DMS53 (cell line): ENCODE results near the gene CEP76.

Experiments used
- DNase-seq: peaks from one replicate; lab custom pipeline; 2025; lab: John Stamatoyannopoulos, UW

Gene CEP76, protein sequence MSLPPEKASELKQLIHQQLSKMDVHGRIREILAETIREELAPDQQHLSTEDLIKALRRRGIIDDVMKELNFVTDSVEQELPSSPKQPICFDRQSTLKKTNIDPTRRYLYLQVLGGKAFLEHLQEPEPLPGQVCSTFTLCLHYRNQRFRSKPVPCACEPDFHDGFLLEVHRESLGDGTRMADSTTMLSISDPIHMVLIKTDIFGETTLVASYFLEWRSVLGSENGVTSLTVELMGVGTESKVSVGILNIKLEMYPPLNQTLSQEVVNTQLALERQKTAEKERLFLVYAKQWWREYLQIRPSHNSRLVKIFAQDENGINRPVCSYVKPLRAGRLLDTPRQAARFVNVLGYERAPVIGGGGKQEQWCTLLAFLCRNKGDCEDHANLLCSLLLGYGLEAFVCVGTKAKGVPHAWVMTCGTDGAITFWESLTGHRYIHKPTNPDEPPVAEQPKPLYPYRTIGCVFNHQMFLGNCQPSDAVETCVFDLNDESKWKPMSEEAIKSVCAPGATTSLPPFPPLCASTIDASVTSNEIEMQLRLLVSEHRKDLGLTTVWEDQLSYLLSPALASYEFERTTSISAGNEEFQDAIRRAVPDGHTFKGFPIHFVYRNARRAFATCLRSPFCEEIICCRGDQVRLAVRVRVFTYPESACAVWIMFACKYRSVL

DNA sequence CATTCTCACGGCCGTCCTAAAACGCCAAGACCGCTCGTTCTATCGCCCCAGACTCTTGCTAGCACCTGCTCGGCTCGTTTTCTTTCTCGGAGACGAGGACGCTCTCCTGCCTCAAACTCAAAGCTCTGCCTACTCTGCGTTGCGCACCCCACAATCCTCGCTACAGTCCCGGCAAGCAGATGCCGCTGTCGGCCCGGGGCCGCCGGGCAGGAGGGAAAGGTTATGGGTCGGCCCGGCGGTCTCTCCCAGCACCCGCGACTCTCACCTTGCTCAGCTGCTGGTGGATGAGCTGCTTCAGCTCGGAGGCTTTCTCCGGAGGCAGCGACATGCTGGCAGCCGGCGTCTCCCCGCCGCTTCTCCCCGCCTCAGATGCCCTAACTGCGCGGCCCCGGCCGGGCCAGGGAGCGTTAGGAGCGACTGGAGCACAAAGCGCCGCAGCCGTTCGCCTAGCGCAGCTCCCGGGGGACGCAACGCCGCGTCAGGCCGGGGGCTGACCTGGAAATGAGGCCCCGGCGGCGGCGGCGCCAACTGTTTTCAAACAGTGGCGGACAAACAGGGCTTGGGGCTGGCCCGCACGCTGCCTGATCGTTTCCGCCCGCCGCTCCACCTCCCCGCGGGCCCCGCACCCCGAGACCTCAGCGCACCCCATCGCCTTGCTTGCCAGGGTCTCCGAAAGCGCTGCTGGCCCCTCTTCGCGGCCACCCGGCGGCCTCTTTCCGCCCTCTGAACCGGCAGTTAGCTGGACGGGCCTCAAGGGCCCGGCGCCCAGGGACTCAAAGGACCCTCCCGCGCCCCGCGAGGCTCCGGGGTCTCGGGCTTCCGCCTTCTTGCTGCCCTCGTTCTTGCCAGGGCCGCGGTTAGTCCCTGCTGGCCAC, at the start of gene CEP76, which contains the start of gene PSMG2:
Gene CEP76 (minus strand): TSS at position 503 of the 875 bp plus-strand sequence. CDS start 175 bp downstream, at position 328.
Gene PSMG2 (plus strand): TSS at position 822 of the 875 bp plus-strand sequence. CDS start 66 bp downstream, outside the sequence.
- DNase-seq, result peak; percentile 99

DNA sequence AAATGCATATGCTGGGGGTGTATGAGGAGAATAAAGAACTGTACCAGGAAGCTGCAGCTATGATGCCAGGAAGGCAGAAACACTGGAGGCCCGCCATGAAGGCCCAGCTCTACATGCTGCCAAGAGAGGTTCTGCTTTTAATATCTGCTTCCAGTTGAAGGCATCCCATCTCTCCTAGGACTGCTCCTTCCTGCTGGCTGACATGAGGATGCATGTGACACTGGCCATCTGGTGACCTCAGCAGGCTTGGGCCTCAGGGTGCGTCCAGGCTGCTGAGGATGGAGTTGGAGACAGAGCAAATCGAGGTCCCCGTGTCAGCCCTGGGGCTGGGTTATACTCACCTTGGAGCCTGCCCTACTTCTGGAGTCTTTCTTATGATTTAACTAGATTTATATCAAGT, 49.4 kb upstream of the CEP76 start:
- DNase-seq, result no peak

DNA sequence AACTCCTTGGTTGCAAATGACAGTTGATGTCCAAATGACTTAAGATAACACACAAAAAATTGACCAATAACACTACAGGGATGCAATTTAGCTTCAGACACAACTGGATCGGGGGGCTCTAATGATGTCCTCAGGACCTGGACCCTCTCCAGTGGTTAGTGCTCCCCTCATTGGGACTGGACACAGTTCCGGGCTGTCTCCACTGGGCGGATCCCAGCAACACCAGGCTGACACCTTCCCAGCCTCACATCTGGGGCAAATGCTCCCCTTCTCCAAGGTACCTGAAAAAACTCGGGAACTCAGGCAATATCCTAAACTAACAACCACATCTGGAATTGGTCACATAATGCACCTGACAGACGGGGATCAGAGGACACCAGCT, 49.0 kb upstream of the CEP76 start:
- no peak for DNase-seq

DNA sequence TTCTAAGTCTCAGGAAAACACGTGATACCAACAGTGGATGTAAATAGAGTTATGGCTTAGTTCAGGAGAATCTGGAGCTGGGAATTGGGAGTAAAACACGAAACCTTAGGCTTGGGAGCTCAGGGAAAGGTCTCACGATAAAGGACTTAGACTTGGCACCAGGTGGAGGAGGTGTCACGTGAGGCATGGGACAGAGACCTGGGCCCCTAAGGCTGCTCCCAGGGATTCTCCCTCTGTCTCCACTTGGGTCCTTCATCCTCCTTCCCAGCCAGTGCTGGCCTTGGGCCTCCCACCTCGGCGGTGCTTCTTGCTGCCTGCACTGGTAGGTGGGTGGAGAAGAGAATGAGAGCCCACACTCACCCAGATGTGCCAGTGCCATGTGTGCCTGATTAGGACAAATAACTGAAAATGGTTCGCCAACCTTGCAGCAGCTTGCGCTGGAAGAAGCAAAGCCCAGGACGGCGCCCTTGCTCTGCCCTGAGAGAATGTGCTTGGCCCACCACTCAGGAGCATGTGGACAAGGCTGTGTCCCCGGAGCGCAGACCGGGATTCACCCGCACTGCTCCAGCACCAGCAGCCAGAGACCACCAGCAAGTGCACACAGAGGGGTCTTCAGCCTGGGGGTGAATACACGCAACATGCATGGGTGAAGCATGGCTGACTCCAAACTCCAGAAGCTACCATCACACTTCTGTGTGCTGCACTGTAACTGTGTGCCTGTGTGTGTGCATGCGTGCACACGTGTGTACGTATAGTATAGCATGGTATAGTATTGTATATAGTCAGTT, 48.4 kb upstream of the CEP76 start:
- no peak for DNase-seq

DNA sequence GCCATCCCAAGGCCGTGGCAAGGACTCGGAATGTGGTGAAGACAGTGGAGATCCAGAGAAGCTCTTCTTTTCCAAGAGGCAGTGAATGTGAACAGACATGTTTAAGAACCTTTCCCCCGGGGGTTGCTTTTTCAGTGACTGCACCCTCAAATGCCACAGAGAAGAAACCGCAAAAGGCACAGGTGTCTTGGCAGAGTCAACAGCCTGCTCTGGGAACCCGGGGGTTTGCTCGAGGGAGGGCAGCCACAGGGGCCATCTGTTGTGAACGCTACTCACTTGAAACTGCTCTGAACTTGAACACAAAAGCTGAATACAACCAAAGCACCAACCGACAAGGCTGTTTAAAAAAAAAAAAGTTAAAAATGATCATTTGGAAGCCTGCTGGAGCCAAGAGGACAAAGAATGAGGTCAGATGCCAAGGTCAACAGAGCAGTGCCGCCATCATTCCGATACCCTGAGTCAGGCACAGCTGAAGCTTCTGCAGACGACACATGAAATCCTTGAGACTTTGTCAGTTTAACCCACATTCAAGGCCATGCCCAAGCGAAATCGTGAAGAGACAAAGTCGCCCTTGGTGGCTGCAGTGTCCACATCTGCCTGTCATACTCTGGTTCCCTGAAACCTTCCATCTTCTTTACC, 47.7 kb upstream of the CEP76 start:
- DNase-seq, result no peak

DNA sequence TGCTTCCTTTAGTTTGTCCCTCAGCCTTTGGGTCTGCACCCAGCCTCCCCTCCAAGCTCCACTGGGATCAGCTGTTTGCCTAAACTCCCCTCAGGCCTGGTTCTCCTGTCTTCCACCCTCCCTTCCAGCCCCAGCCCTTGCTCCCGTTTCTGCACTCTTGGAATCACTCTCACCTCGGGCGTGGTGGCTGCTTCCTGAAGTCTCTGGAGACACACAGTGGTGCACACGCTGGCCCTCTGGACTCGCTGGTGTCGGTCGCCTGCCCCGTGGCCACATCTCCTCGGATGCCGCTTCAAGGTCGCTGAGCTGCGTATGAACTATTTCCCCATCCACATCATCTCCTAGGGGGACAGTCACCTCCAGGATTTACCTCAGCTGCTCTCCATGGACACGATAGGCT, 46.6 kb upstream of the CEP76 start:
- no peak for DNase-seq

DNA sequence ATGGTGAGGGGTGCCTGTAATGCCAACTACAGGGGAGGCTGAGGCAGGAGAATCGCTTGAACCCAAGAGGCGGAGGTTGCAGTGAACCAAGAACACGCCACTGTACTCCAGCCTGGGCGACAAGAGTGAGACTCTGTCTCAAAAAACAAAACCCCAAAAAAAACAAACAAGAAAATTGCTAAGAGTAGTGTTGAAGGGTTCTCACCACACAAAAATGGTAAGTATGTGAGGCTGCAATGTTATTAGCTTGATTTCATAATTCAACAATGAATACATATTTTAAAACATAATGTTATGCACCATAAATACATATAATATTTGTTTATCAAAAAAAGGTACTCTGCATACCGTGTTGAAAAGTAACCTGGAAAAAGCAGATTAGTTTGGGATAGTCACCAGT, 46.1 kb upstream of the CEP76 start:
- DNase-seq, result no peak

DNA sequence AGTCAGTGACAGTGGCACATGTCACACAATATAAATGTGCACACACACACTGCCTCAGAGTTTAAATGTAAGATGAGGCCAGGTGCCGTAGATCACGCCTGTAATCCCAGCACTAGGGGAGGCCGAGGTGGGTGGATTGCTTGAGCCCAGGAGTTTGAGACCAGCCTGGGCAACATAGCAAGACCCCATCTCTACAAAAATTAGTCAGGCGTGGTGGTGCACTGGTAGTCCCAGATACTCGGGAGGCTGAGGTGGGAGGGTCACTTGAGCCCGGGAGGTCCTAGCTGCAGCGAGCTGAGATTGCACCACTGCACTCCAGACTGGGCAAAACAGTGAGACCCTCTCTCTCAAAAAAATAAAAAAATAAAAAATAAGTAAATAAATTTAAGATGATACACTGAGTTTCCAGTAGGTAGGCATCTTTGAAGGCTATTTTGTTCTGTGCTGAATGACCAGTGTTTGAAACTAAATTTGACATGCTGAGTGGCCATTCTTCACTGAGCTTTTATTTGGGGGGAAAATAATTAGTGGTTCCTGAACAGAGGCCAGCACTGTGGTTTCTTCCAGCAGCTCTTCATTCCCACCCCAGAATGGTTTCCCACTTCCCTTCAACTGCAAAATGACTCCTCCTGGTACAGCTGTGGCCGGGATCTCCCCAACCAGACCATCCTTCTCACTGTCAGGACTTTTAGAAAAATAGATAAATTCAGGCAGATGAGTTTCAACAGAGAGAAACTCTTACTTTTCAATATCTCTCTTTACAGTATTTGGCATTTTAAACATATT, 45.2 kb upstream of the CEP76 start:
- no peak for DNase-seq

DNA sequence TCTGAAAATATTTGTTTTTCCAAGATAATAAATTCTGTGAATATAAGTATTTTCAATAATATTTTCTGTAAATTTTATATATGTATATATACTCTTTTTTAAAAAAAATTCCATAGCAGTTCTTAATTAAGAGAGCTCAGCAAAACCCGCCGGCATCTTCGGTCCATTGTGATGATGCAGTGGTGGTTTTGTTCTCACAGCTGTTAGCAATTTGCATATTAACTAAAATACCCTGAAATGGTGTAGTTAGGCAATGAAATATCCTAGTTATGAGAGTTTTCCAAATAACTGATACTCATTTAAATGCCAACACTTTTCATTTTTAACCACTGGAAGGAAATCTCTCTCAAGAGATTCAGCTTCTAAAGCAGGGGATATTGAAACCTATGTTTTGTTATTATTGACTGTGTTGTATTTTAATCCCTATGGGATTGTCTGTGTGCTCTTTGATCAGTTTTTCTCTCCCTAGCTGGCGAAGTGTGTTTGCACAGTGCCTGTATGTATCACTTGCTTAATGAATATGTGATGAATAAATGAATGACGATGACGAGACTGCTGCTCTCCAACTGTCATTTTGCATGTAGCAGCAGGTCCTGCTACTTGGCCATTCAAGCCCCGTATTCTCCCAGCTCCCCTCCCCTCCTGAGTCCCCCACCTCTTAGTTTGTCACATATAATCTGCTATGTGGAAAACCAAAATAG, 42.7 kb upstream of the CEP76 start:
- no peak for DNase-seq

DNA sequence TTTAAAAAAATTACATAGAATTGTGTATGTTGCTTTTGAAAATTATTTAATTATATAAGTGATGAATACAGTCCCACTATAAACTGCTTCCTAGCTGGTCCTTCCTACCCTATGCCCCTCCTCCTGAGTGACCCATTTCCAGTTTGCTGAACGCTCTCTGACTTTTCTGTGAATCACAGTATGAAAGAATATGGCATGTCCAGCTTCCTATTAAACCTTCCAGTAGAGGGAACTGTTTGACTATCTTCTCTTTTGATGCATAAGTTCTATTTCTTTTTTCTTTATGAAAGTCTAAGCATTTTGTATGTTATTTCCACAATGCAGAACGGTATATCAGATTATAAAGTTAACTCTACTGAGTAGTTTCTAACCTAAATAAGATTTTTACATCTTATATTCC, 41.6 kb upstream of the CEP76 start:
- DNase-seq, result peak; percentile 84

DNA sequence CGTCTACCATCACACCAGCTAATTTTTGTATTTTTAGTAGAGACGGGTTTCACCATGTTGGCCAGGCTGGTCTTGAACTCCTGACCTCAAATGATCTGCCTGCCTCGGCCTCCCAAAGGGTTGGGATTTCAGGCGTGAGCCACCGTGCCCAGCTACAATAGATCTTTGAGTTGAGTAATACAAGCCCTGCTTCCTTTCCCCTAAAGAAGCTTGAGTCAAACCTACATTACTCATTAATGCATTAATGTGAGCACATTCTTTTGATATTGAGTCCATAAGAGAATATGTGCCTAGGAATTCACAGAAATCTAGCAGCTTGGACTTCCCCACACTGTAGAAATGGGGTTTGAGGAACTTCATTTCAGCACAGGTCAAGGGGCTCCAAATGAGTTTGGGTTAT, 39.9 kb upstream of the CEP76 start:
- no peak for DNase-seq

DNA sequence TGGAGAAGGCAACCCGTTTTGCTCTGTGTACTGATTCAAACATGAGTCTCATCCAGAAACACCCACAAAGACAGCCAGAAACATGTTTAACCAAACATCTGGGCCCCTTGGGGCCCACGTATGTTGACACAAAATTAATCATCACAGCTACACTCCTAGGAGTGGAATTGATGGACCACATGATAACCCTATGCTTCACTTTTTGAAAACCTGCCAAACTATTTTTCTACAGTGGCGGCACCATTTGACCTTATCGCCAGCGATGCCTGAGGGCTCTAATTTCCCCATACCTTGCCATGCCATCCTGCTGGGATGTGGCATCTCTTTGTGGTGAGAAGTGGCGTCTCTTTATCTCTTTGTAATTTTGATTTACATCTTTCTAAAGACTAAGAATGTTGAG, 38.8 kb upstream of the CEP76 start:
- DNase-seq, result peak; percentile 74

DNA sequence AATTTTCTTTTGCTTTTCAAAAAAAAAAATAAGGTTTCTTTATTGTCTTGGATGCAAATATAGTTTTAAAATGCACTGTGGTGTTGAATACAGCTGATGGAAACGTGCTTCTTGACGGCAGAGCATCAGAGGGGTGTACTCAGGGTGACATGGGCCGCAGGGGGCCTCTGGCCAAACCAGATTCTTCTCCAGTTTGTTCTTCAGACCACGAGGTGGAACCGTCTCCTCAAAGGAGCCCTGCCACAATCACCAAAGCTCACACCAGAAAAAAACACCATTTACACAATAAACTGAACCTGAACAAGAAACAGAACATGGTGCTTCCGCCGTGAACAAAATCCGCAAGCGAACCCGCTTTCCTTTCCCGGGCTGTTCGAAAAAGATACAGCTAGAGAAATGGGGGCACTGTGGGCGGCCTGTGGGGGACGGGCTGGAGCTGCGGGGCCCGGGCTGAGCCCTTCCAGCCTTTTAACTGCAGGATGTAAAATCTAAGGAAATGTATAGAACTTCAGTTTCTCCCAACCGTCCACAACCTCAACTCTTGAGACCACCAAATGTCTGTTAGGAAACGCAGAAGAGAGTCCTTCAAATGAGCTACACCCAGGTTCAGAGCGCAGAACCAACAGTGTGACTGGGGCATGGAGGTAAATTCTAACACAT, 34.9 kb upstream of the CEP76 start:
- DNase-seq, result peak; percentile 27

DNA sequence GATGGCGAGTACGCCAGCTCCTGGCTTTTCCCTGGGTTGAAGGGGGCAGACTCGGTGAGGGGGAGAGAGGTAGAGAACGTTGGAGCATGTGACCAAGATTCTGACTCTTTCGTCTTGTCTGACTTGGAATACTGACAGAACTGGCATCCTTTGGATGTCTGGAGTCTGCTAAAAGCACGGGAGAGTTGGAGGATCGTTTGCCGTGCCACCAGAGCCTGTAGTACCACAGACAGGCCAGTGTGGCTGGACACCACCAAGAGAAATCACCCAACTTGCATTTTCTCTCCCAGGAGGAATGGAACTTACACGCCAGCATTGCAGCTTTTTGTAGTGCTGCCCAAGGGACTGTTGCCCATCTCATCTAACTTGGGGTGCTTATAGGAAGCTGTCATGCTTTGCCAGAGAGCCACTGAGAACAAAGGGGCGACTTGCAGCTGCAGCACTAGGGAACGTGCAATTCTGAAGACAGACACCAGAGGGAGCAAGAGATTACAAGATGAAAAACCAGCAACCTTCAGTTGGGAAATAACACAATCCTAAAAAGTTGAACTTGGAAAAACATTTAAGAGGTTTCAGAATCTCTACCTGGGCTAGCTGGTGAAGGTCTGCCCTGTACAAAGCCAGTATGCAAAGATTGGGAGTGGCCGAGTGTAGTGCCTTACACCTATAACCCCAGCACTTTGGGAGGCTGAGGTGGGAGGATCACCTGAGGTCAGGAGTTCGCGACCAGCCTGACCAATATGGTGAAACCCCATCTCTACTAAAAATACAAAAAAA, 24.4 kb upstream of the CEP76 start:
- peak; percentile 89 for DNase-seq

DNA sequence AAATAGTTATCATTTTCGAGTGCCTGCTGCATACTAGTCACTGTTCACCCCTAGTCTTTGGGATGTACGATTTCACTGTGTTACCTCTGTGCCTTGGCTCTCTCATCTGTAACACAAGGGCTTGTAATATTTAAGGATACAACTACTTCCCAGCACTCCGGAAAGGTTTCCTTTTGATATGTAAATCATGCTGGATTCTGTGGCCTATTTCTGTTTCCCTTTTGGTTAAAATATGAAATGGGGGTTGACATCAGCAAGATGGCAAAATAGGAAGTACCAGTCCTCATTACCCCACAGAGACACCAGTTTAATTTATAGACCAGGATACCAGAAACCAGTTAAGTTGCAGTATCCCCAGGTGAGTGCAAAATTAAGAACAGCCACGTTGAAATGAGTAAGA, 23.8 kb upstream of the CEP76 start:
- no peak for DNase-seq

DNA sequence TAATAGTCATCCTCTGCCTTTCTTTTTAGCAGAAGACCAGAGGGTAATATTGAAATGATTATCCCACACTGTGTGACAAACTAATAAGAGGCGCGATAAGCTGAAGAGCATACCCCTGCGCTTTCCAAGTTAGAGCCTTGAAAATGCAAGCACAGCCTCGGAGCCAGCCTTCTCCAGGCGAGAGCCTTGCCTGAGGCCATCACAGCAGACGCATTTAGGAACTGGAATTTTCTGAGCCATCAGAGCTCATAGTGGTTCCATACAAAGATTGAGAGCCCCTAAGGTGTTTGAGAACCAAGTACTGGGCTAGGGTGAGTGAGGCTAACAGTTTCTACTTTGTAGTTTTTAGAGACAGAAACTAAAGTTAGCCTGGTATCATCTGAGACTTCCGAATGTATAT, 20.2 kb upstream of the CEP76 start:
- no peak for DNase-seq

DNA sequence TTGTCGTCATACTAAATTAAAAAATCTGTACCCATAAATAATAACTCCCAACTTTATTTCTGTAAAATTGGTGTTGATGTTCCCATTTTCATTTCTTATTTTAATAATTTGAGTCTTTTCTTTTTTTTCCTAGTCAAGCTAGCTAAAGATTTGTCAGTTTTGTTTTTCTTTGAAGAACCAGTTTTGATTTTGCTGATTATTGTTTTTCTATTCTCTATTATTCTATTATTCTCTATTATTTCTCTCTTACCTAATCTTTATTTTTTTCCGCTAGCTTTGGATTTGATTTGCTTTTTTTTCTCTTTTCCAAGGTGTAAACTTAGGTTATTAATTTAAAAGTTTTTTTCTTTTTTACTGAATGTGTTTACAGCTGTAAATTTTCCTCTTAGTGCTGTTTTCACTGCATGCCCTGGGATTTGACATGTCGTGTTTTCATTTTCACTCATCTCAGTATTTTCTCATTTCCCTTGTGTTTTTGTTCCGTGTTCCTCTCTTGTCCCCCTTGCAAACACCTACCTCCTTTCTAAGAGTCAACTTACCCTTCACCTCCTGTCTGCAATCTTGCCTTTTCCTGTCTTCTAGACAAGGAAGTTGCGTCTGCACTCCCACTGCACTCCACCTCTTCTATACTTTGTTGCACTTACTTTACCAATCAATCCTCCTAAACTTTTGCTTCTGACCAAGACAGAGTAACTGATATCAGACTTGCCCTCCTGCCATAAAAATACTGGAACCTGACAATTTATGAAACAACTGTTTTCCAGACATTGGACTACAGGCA, 19.2 kb upstream of the CEP76 start:
- no peak for DNase-seq

DNA sequence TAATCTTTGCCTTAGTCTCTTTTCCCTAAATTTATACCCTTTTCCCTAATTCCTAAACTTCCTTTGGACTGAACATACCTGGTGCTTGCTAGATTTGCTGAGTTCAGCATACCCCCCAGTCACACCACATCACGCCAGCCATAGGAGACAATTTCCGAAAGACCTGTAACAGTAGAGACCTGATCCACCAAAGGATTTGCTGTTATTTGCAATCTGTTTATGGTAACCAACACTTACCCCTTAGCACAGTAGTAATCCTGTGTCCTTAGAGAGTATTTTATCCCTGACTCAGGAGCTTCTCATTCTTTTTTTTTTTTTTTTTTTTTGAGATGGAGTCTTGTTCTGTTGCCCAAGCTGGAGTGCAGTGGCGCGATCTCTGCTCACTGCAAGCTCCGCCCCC, 8.9 kb upstream of the CEP76 start:
- no peak for DNase-seq
